Tibial nerve (tissue), 4 donors: ENCODE results near the gene FAM162A. TPM values are rescaled to one million over a fixed set of nuclear protein-coding genes. Genes with fewer than 3 reads are reported as not detected.

Experiments
- DNase-seq, 2 donors: peaks; one replicate each; pipeline ENCODE4 v3.0.0-alpha.2; 2019; ENCODE audit warnings: low spot score in 2 of 2
- H3K27ac ChIP-seq, 4 donors: fragments of 200-600 bp; sonication (generic) in 3 of 4; one replicate each; pipeline ENCODE4 v1.5.1; 2017 to 2019; ENCODE audit warnings: mild to moderate bottlenecking in 1 of 4
- H3K27me3 ChIP-seq, 2 donors: fragments of 200-600 bp; sonication (generic) in 1 of 2; one replicate each; pipeline versions ENCODE4 v1.5.1 to v1.6.0; 2017 to 2019
- H3K36me3 ChIP-seq, 3 donors: fragments of 200-600 bp; sonication (generic); one replicate each; pipeline ENCODE4 v1.5.1; 2018 to 2019
- H3K4me1 ChIP-seq, 4 donors: fragments of 200-600 bp; sonication (generic) in 3 of 4; one replicate each; pipeline ENCODE4 v1.5.1; 2017 to 2019
- H3K4me3 ChIP-seq, 4 donors: fragments of 200-600 bp; sonication (generic) in 3 of 4; one replicate each; pipeline ENCODE4 v1.5.1; 2017 to 2019; ENCODE audit warnings: mild to moderate bottlenecking in 1 of 4, moderate library complexity in 1 of 4
- H3K9me3 ChIP-seq, 4 donors: fragments of 200-600 bp; sonication (generic) in 3 of 4; one replicate each; pipeline ENCODE4 v1.5.1; 2017 to 2019
- CTCF ChIP-seq, 5 experiments: fragments of 200-600 bp in 3 of 5; fragments of 450-650 bp in 2 of 5; sonication (generic) in 3 of 5; IDR thresholded peaks; one replicate each; pipeline ENCODE4 v1.5.1; 2016 to 2019; ENCODE audit warnings: antibody characterized with exemption in 5 of 5, mild to moderate bottlenecking in 3 of 5, moderate library complexity in 2 of 5
- EP300 ChIP-seq, 2 donors: sonication (generic); formaldehyde crosslinking; IDR thresholded peaks; one replicate each; pipeline ENCODE4 v1.6.1; 2017; ENCODE audit warnings: antibody characterized with exemption in 2 of 2, mild to moderate bottlenecking in 1 of 2
- POLR2A ChIP-seq, 2 donors: fragments of 450-650 bp; IDR thresholded peaks; one replicate each; pipeline ENCODE4 v1.6.1; 2017; ENCODE audit warnings: antibody characterized with exemption in 2 of 2, mild to moderate bottlenecking in 2 of 2, moderate library complexity in 2 of 2
- WGBS, 2 donors: methylation state at CpG; one replicate each; pipeline ENCODE4 v1.1.5; 2018; 5-methylcytosine and 5-hydroxymethylcytosine counted together
- total RNA-seq, 4 donors: library from RNA; depleted of rRNA; stranded (reverse); fragments of >200 nt; gene quantifications; one replicate each; pipeline ENCODE4 v1.1.0, GENCODE V29; 2016

The FAM162A gene
- total RNA-seq, 4 donors from 2014 or later = 13.2 to 23.1 (median 17.8) TPM

- no peak for TF ChIP-seq POLR2A (IDR thresholded peaks at IDR 0.05)
- TF ChIP-seq EP300 (IDR thresholded peaks at IDR 0.05) = no peak
- TF ChIP-seq CTCF (IDR thresholded peaks at IDR 0.05) = no peak
- Histone ChIP-seq H3K36me3 (peaks cover 0 to 14% (median 0%) of the 10 kb centered on the region in 3 donors), H3K9me3 (no peaks in the 10 kb centered on the region), H3K27me3 (no peaks in the 10 kb centered on the region), H3K4me1 (no peaks in the 10 kb centered on the region), H3K4me3 (no peak overlapping the region), H3K27ac (no peak overlapping the region)
- no peak for DNase-seq
- WGBS, 2 donors = 96 to 97% methylated on average over 2 of the region's 2 CpGs
Observed at GRCh38 chr3:122398920-122399319, 14.9 kb downstream of the FAM162A start.

- WGBS, 2 donors = 57 to 62% methylated on average over 6 of the region's 6 CpGs
- Histone ChIP-seq H3K36me3 (peaks cover 0 to 60% (median 0%) of the 10 kb centered on the region in 3 donors), H3K27ac (no peak overlapping the region), H3K27me3 (no peaks in the 10 kb centered on the region), H3K9me3 (no peaks in the 10 kb centered on the region), H3K4me3 (no peak overlapping the region), H3K4me1 (no peaks in the 10 kb centered on the region)
- no peak for DNase-seq
- TF ChIP-seq POLR2A (IDR thresholded peaks at IDR 0.05) (no peak), EP300 (IDR thresholded peaks at IDR 0.05) (no peak), CTCF (IDR thresholded peaks at IDR 0.05) (no peak)
Observed at GRCh38 chr3:122403489-122403888, 19.5 kb downstream of the FAM162A start.

GRCh38 chr3:122405015-122405414, 21.0 kb downstream of the FAM162A start:
- Histone ChIP-seq H3K27ac (no peak overlapping the region), H3K4me3 (no peak overlapping the region), H3K27me3 (no peaks in the 10 kb centered on the region), H3K36me3 (peaks cover 0 to 75% (median 0%) of the 10 kb centered on the region in 3 donors), H3K9me3 (no peaks in the 10 kb centered on the region), H3K4me1 (no peaks in the 10 kb centered on the region)
- WGBS, 2 donors = 86 to 98% methylated on average over 3 of the region's 3 CpGs
- no peak for DNase-seq
- TF ChIP-seq CTCF (IDR thresholded peaks at IDR 0.05) = no peak
- no peak for TF ChIP-seq EP300 (IDR thresholded peaks at IDR 0.05)
- no peak for TF ChIP-seq POLR2A (IDR thresholded peaks at IDR 0.05)

- DNase-seq = no peak
- no peak for TF ChIP-seq POLR2A (IDR thresholded peaks at IDR 0.05)
- TF ChIP-seq CTCF (IDR thresholded peaks at IDR 0.05) = no peak
- no peak for TF ChIP-seq EP300 (IDR thresholded peaks at IDR 0.05)
- 94 to 96% methylated on average over 4 of the region's 4 CpGs for WGBS, 2 donors
Observed at GRCh38 chr3:122406198-122406597, 22.2 kb downstream of the FAM162A start.

GRCh38 chr3:122407946-122408345, 24.0 kb downstream of the FAM162A start:
- no peak for TF ChIP-seq POLR2A (IDR thresholded peaks at IDR 0.05)
- no peak for TF ChIP-seq CTCF (IDR thresholded peaks at IDR 0.05)
- no peak for TF ChIP-seq EP300 (IDR thresholded peaks at IDR 0.05)
- 82 to 90% methylated on average over 1 of the region's 1 CpG for WGBS, 2 donors
- no peak for DNase-seq

More at GRCh38 chr3:122406198-122406597, 22.2 kb downstream of the FAM162A start:
- H3K4me1 ChIP-seq = no peaks in the 10 kb centered on the region
- no peaks in the 10 kb centered on the region for H3K27me3 ChIP-seq
- peaks cover 0 to 84% (median 0%) of the 10 kb centered on the region in 3 donors for H3K36me3 ChIP-seq
- H3K4me3 ChIP-seq = no peak overlapping the region
- no peak overlapping the region for H3K27ac ChIP-seq
- no peaks in the 10 kb centered on the region for H3K9me3 ChIP-seq

More at GRCh38 chr3:122407946-122408345, 24.0 kb downstream of the FAM162A start:
- Histone ChIP-seq H3K27me3 (no peaks in the 10 kb centered on the region), H3K27ac (no peak overlapping the region), H3K36me3 (peaks cover 0 to 91% (median 0%) of the 10 kb centered on the region in 3 donors), H3K4me1 (peaks cover 0 to 3% (median 0%) of the 10 kb centered on the region in 4 donors), H3K4me3 (no peak overlapping the region), H3K9me3 (no peaks in the 10 kb centered on the region)
